Choroid plexus epithelial cell (primary cell): ENCODE data around the gene COL21A1.

Experiments used
- DNase-seq: peaks from one replicate; pipeline ENCODE4 v3.0.0-alpha.2; 2010; ENCODE audit warnings: low read depth
- H3K4me3 ChIP-seq: 2 replicates; pipeline ENCODE4 v1.5.1; 2011; ENCODE audit warnings: low read depth, mild to moderate bottlenecking, control low read depth, low read length, moderate library complexity
- CTCF ChIP-seq: conservative IDR thresholded peaks from 2 replicates; pipeline ENCODE4 v1.5.1; 2011; ENCODE audit warnings: low read depth, mild to moderate bottlenecking, control low read depth, inconsistent platforms, low read length, moderate library complexity

Gene COL21A1

GRCh38 chr6:56062836-56063235 is 184.5 kb downstream of the COL21A1 start:
- peak; percentile 30 for DNase-seq
- no peak overlapping the region for H3K4me3 ChIP-seq
- no peak for TF ChIP-seq CTCF

GRCh38 chr6:56058636-56059035 is 188.7 kb downstream of the COL21A1 start:
- H3K4me3 ChIP-seq, result no peak overlapping the region
- no peak for DNase-seq
- no peak for TF ChIP-seq CTCF

- peak; percentile 63 for DNase-seq
Measured at GRCh38 chr6:56055081-56055704, 192.2 kb downstream of the COL21A1 start.

GRCh38 chr6:56051202-56051598 is 196.2 kb downstream of the COL21A1 start:
- H3K4me3 ChIP-seq, result no peak overlapping the region
- no peak for DNase-seq
- TF ChIP-seq CTCF, result no peak

More at GRCh38 chr6:56055081-56055704, 192.2 kb downstream of the COL21A1 start:
- TF ChIP-seq CTCF, result no peak
- H3K4me3 ChIP-seq, result no peak overlapping the region

GRCh38 chr6:56050530-56051201 is 196.7 kb downstream of the COL21A1 start:
- DNase-seq, result no peak
- TF ChIP-seq CTCF, result no peak
- H3K4me3 ChIP-seq, result no peak overlapping the region

- no peak for DNase-seq
- TF ChIP-seq CTCF, result no peak
- H3K4me3 ChIP-seq, result no peak overlapping the region
Measured at GRCh38 chr6:56048601-56049000, 198.8 kb downstream of the COL21A1 start.
